Ramos (cell line): Measurements from ENCODE around the gene PLAAT3.
"Not testable (repeated sequence)": the region's sequence is repeated elsewhere in the genome, so short reads cannot be mapped to it uniquely, and the experiment has no call there.

Source experiments
- in situ Hi-C: fragments of 300-500 bp; cut with MboI; formaldehyde crosslinking; loops from one replicate; pipeline ENCODE4 v1.14.3; 2022; ENCODE audit warnings: low sequenced_read_pairs; ENCODE audit not compliant: unreplicated experiment

PLAAT3 gene

DNA sequence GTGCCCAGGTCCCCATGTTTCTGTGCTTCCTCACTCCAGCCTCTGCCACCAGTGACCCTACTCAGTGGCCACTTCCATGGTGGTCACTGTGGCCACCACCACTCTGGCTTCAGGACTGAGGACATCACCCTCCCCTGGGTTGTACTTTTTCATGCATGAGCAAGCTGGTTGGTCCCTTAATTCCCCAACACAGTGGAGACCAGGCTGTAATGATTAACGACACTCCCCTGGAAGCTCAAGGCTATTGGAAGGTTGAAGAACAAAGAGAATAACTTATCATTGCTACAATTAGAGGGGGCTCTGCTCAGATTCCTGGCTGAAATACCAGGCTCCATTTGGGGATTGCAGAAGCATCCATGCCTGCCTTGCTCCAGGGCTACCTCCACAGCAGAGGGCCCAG is 67.2 kb downstream of the PLAAT3 start:
- in situ Hi-C loops, result no loop called here

DNA sequence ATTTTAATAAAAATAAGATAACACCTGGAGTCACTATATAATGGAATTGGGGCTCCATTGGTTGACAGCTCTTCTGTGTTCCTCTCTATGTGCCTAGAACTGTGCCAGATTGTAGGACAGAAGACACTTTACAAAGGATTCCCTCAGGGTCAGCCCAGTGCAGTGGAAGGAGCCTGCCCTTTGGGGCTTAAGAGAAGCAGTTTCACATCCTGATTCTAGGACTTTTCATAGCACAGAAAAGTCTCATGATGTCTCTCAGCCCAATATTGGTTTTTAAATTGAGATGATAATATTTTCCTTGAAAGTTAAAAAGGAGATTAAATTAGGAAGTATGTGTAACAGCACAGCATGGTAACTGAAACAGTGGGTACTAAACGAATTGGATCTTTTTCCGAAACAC is 70.5 kb downstream of the PLAAT3 start:
- in situ Hi-C loops, result no loop called here

DNA sequence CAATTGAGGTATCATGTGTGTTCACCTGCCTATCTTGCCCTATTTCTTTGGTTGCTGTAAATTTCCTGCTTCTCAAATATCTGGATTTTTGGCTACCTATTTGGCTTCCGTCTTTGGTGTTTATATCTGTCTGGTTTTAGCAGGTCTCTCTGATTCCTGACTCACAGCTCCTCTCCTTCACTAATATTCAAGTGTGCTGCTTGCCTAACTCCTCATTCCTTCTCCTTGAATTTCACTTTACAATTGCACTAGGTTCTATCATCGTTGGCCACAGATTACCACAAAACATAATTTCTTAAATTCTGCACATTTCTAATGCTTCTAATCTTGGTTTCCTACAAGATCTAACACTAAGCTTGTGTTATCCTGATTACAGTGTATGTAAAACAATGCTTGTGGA is 71.7 kb downstream of the PLAAT3 start:
- in situ Hi-C loops, result not testable (repeated sequence)

DNA sequence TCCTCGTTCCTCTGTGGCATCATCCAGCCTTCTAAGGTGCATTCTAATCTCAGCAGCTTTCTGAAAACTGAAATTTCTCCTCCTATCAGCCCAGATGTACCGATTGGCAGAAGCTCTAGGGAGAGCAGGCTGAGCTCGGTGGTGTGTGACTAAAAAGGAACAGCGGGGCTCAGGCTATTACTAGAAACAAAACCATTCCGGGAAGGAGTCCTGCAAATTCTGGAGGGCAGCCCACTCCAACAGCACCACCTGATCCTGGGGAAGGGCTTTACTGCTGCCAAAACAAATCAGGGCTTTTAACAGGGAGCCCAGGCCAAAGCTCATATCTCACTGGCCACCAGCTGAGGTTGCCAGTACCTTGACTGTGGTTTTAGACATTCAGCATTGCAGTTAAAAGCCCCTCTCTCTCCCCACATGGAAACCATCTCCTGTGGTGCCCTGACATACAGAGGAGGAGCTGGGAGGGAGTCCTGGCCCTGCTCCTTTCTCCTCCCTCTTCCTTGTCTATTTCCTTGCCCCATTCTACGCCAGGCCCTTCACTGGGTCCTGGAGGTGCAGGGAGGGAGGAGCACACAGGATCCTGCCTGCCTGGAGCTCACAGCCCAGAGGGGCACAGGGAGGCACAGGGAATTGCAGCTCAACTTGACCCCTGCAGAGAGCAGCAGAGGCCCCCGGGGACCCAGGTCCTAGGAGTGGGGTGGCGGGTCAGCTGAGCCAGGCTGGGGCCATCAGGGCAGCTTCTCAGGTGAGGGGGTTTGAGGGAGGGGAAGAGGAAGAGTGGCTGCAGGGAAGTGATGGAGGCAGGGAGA is 76.7 kb downstream of the PLAAT3 start:
- in situ Hi-C loops, result no loop called here

DNA sequence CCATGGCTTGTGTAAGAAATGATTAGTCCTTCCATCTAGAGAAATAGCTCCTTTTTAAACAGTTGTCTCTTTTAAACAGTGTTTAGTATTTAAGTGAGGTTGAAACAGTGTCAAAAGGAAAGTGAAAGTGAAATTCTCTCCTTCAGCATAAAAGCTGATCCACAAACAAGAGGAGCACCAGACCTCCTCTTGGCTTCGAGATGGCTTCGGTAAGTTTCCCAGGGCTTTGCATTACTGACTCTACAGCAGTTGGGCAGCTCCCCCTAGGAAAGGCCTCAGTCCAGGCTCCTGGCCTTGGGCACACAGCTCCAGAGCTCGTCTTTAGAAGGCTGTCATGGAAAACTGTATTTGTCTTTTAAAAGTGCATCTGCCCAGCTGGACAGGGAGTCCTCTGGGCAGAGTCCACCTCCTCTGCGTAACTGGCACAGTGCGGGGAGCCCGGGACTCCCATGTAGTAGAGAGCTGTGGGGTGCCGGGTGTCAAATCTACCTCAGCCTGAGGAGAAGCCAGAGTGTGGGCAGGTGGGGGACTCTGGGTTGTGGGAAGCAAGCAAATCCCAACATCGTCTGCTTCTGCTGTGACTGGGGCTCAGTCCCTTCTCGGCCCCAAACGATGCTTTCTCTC is 77.5 kb downstream of the PLAAT3 start, which contains the start of gene PLAAT4:
Gene PLAAT4, plus strand, starts transcription at position 140 of the 624 bp plus-strand sequence. Its CDS starts 61 bp downstream, at position 201.
- in situ Hi-C loops, result no loop called here

DNA sequence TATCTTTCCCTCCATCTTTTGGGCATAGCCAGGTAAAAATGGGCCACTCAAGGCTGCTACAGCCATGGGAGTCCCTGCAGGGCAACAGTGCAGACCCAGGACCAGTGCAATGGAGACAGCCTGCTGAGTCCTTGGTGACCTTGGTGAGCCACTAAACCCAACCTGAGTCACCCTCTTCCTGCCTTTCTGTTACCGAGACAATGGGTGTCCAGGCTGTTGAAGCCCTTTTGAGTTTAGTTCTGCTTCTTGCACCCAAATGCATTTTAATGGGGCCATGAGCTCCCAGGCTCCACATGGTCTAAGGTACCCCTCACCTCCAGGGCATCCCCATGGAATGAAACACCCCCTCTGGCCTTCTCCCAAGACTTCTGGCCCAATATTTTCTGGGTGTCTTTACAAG is 78.5 kb downstream of the PLAAT3 start:
- in situ Hi-C loops, result no loop called here

DNA sequence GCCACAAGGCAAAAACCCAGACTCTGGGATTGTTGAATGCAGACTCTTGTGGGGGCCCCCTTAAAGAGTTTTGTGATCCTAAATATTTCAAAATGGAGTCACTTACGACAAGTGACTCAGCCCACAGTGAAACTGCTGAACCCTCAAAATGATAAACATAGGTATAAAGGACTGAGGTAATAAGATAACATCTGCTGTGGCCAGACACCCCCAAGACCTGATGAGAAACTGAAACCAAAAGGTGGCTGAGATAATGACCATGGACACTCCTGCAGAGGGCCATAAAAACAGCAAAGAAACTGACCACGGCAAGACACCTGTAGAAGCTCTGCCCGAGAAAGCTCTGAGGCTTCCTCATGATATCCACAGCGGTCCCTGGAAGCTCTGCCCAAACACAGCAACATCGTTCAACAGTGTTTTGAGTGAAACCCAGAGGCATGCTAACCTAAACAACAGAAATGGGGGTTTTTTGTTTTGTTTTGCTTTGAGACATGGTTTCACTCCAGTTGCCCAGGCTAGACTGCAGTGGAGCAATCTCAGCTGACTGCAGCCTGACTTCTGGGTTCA is 79.3 kb downstream of the PLAAT3 start:
- in situ Hi-C loops, result no loop called here

DNA sequence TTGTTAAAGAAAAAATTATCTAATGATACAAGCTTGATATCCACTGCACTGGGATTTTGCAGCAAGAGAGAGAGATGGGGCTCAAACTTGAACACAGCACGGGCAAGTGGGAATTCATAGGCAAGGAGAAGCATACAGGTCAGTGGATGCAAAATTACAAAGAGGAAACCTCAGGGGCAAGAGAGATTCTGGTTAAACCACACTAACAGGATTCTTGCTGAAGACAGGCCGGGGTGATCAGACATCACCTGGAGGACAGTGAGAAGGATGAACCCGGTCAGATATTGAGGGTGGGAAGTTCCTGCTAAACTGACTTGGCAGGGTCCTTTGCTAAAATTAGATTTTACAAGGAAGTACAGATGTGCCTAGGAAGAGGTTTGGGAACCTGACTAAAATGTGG is 80.2 kb downstream of the PLAAT3 start:
- in situ Hi-C loops, result no loop called here

DNA sequence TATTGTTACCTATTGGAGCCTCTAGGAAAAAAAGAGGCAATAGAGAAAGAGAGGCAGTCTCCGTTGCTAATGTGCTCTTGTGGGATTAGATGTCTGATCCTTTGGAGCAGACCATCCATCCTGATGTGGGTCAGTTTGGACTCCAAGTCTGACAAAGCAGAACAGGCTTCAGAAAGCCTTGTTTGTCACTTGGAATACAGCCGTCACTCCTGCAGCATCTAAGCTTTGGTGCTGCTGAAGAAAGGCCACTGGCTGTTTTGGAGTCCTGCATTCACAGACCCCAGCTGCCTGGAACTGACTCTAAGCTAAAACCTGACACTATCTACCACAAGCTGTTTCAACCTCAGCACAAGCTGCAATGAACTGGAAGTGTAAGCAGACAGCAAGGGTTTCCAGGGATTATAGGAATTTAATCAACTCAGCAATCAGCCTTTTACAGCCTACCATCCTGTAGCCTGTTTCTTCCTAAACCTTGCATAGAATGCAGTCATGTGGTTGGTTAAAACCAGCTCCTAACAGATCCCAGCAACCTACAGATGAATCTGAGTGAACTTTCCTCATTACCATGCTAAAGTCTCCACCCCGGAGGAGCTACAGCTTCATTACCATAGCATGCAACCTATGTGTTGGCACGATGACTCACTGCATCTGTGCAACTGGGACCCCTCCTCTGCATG is 81.3 kb downstream of the PLAAT3 start:
- in situ Hi-C loops, result no loop called here

DNA sequence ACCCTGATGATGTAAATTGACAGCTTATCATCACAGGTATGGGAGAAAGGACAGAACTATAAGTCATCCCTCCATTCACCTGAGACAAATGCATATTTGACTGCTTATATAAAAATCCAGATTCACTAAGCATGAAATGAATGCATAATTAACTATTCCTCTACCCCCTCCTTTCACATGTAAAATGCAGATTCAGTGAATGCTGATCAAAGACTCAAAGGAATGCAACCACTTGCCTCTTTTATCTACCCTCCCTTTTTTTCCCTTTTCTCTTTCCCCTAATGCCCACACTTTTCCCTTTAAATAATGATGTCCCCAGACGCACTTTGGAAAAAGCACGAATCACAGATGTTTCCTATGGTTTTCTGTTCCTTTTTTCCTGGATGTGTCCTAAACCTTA is 82.1 kb downstream of the PLAAT3 start:
- in situ Hi-C loops, result no loop called here

DNA sequence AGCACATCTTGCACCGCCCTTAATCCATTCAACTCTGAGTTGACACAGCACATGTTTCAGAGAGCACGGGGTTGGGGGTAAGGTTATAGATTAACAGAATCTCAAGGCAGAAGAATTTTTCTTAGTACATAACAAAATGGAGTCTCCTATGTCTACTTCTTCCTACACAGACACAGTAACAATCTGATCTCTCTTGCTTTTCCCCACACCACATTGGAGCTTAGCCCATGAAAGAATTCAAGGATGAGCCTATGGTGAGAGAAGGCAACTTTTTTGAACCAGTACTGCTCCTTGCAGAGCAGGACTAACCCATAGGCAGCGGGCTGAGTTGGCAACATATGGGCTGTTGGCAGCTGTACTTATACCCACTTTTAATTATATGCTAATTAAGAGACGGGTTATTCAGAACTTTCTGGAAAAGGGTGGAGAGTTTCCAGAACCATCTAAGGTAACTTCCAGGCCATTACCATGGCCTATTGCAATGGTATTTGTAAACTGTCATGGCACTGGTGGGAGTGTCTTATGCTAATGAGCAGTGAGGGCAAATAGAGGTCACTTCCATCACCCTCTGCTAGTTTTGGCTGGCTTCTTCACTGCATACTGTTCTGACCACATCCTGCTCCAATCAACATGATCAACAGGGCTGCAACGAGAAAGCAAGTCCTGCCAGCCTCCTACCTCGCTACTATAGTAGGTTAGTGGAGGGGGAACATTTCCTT is 83.0 kb downstream of the PLAAT3 start:
- in situ Hi-C loops, result not testable (repeated sequence)

DNA sequence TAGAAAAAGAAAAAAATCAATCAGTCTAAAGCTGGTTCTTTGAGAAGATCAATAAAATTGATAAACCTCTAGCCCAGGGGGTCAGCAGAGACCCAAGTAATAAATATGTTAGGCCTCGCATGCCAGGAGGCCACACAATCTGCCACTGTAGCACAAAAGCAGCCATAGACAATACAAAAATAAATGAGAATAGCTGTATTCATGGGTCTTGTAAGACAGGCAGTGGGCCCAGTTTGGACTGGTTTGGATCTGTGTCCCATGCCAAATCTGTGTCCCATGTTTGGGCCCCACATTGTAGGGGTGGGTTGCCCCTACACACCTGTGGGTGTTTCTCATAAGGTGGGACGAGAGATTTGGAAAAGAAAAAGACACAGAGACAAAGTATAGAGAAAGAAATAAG is 84.2 kb downstream of the PLAAT3 start:
- in situ Hi-C loops, result no loop called here

DNA sequence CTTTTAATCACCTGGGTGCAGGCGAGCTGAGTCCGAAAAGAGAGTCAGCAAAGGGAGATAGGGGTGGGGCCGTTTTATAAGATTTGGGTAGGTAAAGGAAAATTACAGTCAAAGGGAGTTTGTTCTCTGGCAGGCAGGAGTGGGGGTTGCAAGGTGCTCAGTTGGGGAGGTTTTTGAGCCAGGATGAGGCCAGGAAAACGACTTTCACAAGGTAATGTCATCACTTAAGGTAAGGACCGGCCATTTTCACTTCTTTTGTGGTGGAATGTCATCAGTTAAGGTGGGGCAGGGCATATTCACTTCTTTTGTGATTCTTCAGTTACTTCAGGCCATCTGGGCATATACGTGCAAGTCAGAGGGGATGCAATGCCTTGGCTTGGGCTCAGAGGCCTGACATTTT is 84.9 kb downstream of the PLAAT3 start:
- in situ Hi-C loops, result not testable (repeated sequence)

DNA sequence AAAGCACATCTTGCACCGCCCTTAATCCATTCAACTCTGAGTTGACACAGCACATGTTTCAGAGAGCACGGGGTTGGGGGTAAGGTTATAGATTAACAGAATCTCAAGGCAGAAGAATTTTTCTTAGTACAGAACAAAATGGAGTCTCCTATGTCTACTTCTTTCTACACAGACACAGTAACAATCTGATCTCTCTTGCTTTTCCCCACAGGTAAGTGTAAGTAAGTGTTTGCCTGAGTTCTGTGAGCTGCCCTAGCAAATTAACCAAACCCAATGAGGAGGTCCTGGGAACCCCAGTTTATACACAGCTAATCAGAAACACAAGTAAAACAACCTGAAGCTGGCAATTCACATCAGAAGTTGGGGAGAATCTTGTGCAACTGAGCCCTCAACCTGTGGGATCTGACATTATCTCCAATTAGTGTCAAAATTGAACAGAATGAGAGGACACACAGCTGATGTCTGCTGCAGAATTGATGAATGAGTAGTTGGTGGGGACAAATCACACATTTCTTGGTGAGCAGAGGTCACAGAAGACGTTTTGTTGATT is 85.4 kb downstream of the PLAAT3 start:
- in situ Hi-C loops, result not testable (repeated sequence)

DNA sequence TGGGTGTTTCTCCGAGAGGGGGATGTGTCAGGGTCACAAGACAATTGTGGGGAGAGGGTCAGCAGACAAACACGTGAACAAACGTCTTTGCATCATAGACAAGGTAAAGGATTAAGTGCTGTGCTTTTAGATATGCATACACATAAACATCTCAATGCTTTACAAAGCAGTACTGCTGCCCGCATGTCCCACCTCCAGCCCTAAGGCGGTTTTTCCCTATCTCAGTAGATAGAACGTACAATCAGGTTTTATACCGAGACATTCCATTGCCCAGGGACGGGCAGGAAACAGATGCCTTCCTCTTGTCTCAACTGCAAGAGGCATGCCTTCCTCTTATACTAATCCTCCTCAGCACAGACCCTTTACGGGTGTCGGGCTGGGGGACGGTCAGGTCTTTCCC is 86.1 kb downstream of the PLAAT3 start:
- in situ Hi-C loops, result not testable (repeated sequence)

DNA sequence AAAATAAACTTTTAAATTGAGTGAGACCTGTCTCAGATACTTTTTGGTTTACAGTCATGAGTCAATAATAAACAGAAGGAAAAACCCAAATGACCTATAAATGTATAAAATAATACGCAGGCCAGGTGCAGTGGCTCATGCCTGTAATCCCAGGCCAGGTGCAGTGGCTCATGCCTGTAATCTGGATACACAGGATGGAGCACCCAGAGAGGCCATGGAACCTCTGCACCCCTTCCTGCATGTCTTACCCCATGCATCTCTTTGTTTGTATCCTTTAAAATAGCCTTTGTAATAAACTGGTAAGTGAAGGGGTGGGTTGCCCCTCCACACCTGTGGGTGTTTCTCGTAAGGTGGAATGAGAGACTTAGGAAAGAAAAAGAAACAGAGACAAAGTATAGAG is 86.6 kb downstream of the PLAAT3 start:
- in situ Hi-C loops, result no loop called here
